H1 (cell line): ENCODE results near the gene IL32. TPM values are rescaled to one million over a fixed set of nuclear protein-coding genes. Genes with fewer than 3 reads are reported as not detected.
"Not testable (repeated sequence)": the region's sequence is repeated elsewhere in the genome, so short reads cannot be mapped to it uniquely, and the experiment has no call there.

Experiments used
- CTCF ChIA-PET: fragments of 300-600 bp; sonication (Branson Sonifier 250); formaldehyde crosslinking; loops from one replicate; lab custom pipeline; 2021; ENCODE audit not compliant: partially characterized antibody; lab: Charles Lee
- POLR2A ChIA-PET: fragments of 300-600 bp; sonication (Branson Sonifier 250); formaldehyde crosslinking; loops from one replicate; lab custom pipeline; 2021; ENCODE audit warnings: inconsistent platforms; ENCODE audit not compliant: partially characterized antibody; lab: Charles Lee
- DNase-seq, 2 experiments: peaks; one replicate each; pipeline versions ENCODE4 v3.0.0 to v3.0.0-alpha.2; 2010 to 2022; ENCODE audit warnings: low spot score in 2 of 2, low read depth in 1 of 2, mixed read lengths in 1 of 2
- FAIRE-seq: peaks from 2 replicates; lab custom pipeline; 2011; peaks lifted over from hg19 to GRCh38; lab: Jason Lieb, UNC
- H2AFZ ChIP-seq: 2 replicates; pipeline ENCODE4 v1.8.1; 2012; ENCODE audit warnings: low read length, inconsistent platforms
- H2AK5ac ChIP-seq: 2 replicates; pipeline ENCODE4 v1.6.1; 2013; ENCODE audit warnings: low read depth, low read length
- H2BK120ac ChIP-seq: replicated peaks from 2 replicates; pipeline ENCODE3; 2013; ENCODE audit warnings: low read depth, low read length, inconsistent platforms
- H2BK12ac ChIP-seq: 2 replicates; pipeline ENCODE4 v1.6.1; 2013; ENCODE audit warnings: low read depth, low read length
- H2BK15ac ChIP-seq: 2 replicates; pipeline ENCODE4 v1.6.1; 2013; ENCODE audit warnings: low read length
- H2BK20ac ChIP-seq: 2 replicates; pipeline ENCODE4 v1.6.1; 2013; ENCODE audit warnings: low read length
- H2BK5ac ChIP-seq: 2 replicates; pipeline ENCODE4 v1.6.1; 2013; ENCODE audit warnings: low read depth, low read length
- H3K14ac ChIP-seq: 2 replicates; pipeline ENCODE4 v1.6.1; 2013; ENCODE audit warnings: inconsistent platforms; ENCODE audit not compliant: insufficient read length
- H3K18ac ChIP-seq: 2 replicates; pipeline ENCODE4 v1.6.1; 2013; ENCODE audit warnings: low read length; ENCODE audit errors: extremely low read depth
- H3K23ac ChIP-seq: 2 replicates; pipeline ENCODE4 v1.6.1; 2013; ENCODE audit warnings: inconsistent platforms; ENCODE audit not compliant: insufficient read length
- H3K23me2 ChIP-seq: 2 replicates; pipeline ENCODE4 v1.6.1; 2013; ENCODE audit warnings: low read depth, low read length
- H3K27ac ChIP-seq: 2 replicates; pipeline ENCODE4 v1.6.1; 2011; ENCODE audit warnings: low read depth, low read length, inconsistent platforms
- H3K27me3 ChIP-seq, 4 experiments: replicated peaks in 1 of 4; 1 replicate in 1 of 4; 2 replicates in 3 of 4; pipeline versions ENCODE4 v1.6.1 to v1.8.1; 2011 to 2013; ENCODE audit warnings: low read length in 3 of 4, mild to moderate bottlenecking in 3 of 4, inconsistent platforms in 2 of 4, mixed read lengths in 2 of 4, moderate library complexity in 1 of 4; ENCODE audit not compliant: control insufficient read depth in 3 of 4, insufficient read depth in 3 of 4; ENCODE audit errors: extremely low read depth in 1 of 4
- H3K36me3 ChIP-seq, 4 experiments: 2 replicates each; pipeline versions ENCODE4 v1.6.1 to v1.8.1; 2011 to 2013; ENCODE audit warnings: mild to moderate bottlenecking in 4 of 4, low read length in 3 of 4, moderate library complexity in 2 of 4, control low read depth in 1 of 4, inconsistent platforms in 1 of 4; ENCODE audit not compliant: insufficient read depth in 4 of 4, control insufficient read depth in 2 of 4
- H3K4ac ChIP-seq: replicated peaks from 2 replicates; pipeline ENCODE3; 2013; ENCODE audit warnings: low read length, low read depth, mixed read lengths, inconsistent platforms; ENCODE audit not compliant: insufficient read length
- H3K4me1 ChIP-seq, 4 experiments: replicated peaks in 1 of 4; 1 replicate in 1 of 4; 2 replicates in 3 of 4; pipeline versions ENCODE4 v1.6.1 to v1.8.1; 2011 to 2013; ENCODE audit warnings: low read length in 3 of 4, inconsistent platforms in 2 of 4, mixed read lengths in 1 of 4; ENCODE audit not compliant: insufficient read depth in 4 of 4, control insufficient read depth in 3 of 4
- H3K4me2 ChIP-seq, 2 experiments: 2 replicates each; pipeline versions ENCODE4 v1.6.1 to v1.8.1; 2011 to 2013; ENCODE audit warnings: low read depth in 2 of 2, low read length in 2 of 2, control low read depth in 1 of 2, inconsistent platforms in 1 of 2, mild to moderate bottlenecking in 1 of 2; ENCODE audit not compliant: insufficient read depth in 1 of 2
- H3K4me3 ChIP-seq, 4 experiments: fragments of 200-600, 300-600 bp in 1 of 4; sonication (generic), shearing (Covaris generic), sonication (Bioruptor Twin) in 1 of 4; 2 replicates each; pipeline versions ENCODE4 v1.5.1 to v1.8.1; 2011 to 2016; ENCODE audit warnings: low read length in 4 of 4, low read depth in 3 of 4, control low read depth in 2 of 4, inconsistent platforms in 2 of 4, mild to moderate bottlenecking in 2 of 4, mixed read lengths in 1 of 4, moderate library complexity in 1 of 4; ENCODE audit not compliant: insufficient read depth in 2 of 4; ENCODE audit errors: extremely low read depth in 1 of 4
- H3K56ac ChIP-seq: replicated peaks from 2 replicates; pipeline ENCODE3; 2013; ENCODE audit warnings: low read depth, mild to moderate bottlenecking, mixed read lengths, low read length, inconsistent platforms; ENCODE audit not compliant: insufficient read length
- H3K79me1 ChIP-seq: 2 replicates; pipeline ENCODE4 v1.6.1; 2013; ENCODE audit warnings: low read depth, low read length, control low read depth
- H3K79me2 ChIP-seq, 2 experiments: 2 replicates each; pipeline versions ENCODE4 v1.6.1 to v1.8.1; 2012 to 2013; ENCODE audit warnings: low read length in 2 of 2, mild to moderate bottlenecking in 2 of 2, inconsistent platforms in 1 of 2; ENCODE audit not compliant: insufficient read depth in 2 of 2, control insufficient read depth in 1 of 2
- H3K9ac ChIP-seq, 4 experiments: replicated peaks in 1 of 4; 1 replicate in 1 of 4; 2 replicates in 3 of 4; pipeline versions ENCODE4 v1.6.1 to v1.8.1; 2011 to 2013; ENCODE audit warnings: low read depth in 3 of 4, low read length in 3 of 4, control low read depth in 2 of 4, mild to moderate bottlenecking in 2 of 4, moderate library complexity in 2 of 4, inconsistent platforms in 1 of 4; ENCODE audit errors: extremely low read depth in 1 of 4
- H3K9me3 ChIP-seq, 2 experiments: 2 replicates each; pipeline versions ENCODE4 v1.6.1 to v1.8.1; 2012 to 2013; ENCODE audit warnings: mild to moderate bottlenecking in 2 of 2, moderate library complexity in 2 of 2, control low read depth in 1 of 2, inconsistent platforms in 1 of 2, low read depth in 1 of 2, low read length in 1 of 2, mixed read lengths in 1 of 2; ENCODE audit not compliant: insufficient read depth in 2 of 2
- H4K20me1 ChIP-seq, 2 experiments: replicated peaks in 1 of 2; 2 replicates each; pipeline versions ENCODE3 to v1.8.1; 2011 to 2013; ENCODE audit warnings: inconsistent platforms in 2 of 2, low read length in 2 of 2, mild to moderate bottlenecking in 1 of 2; ENCODE audit not compliant: insufficient read depth in 2 of 2, control insufficient read depth in 1 of 2
- H4K5ac ChIP-seq: 2 replicates; pipeline ENCODE4 v1.6.1; 2013; ENCODE audit warnings: low read length, low read depth, mixed read lengths, inconsistent platforms; ENCODE audit not compliant: insufficient read length
- H4K8ac ChIP-seq: 2 replicates; pipeline ENCODE4 v1.8.0; 2013; ENCODE audit warnings: mild to moderate bottlenecking, moderate library complexity, low read length, inconsistent platforms; ENCODE audit not compliant: insufficient read depth; ENCODE audit errors: extremely low read depth
- H4K91ac ChIP-seq: replicated peaks from 2 replicates; pipeline ENCODE3; 2013; ENCODE audit warnings: low read length, mixed read lengths, inconsistent platforms; ENCODE audit not compliant: insufficient read length
- MAX ChIP-seq: IDR thresholded peaks from 2 replicates; pipeline ENCODE4 v1.6.1; 2012; ENCODE audit warnings: inconsistent platforms
- WGBS, 2 experiments: shearing (Covaris generic) in 1 of 2; methylation state at CpG; one replicate each; pipeline versions ENCODE4 v1.1.6 to v1.1.7; 2013 to 2015; ENCODE audit warnings: low lambda C conversion rate in 2 of 2, mixed read lengths in 2 of 2, inconsistent platforms in 1 of 2, low coverage in 1 of 2, missing lambda C conversion rate in 1 of 2; ENCODE audit not compliant: insufficient replicate concordance in 2 of 2, insufficient coverage in 1 of 2, insufficient read length in 1 of 2; ENCODE audit errors: extremely low coverage in 1 of 2, missing lambda C conversion rate in 1 of 2; 5-methylcytosine and 5-hydroxymethylcytosine counted together
- polyA plus RNA-seq, 7 experiments: library from polyadenylated mRNA; depleted of rRNA in 3 of 7; stranded (reverse) in 5 of 7; unstranded in 2 of 7; fragments of >200 nt in 5 of 7; fragments of 200-250 nt in 2 of 7; gene quantifications; 1 replicate in 5 of 7; 2 replicates in 1 of 7; 4 replicates in 1 of 7; pipeline versions ENCODE4 v1.2.1 to v1.2.3, GENCODE V29; 2011 to 2013; ENCODE audit warnings: missing spikeins in 2 of 7, mixed read lengths in 2 of 7
- total RNA-seq: library from RNA; stranded (reverse); fragmentation: NEBNext Ultra II Directional; extraction: Animal tissue kit (Norgen Biotek cat#: 25700); gene quantifications from 2 replicates; pipeline ENCODE4 v1.2.1, GENCODE V29; 2021

IL32 gene
- total and polyA plus RNA-seq, 2 of the 8 experiments (the other 6 are each of a cell fraction or from before 2014, with no cell fraction given): 2.7 to 5.0 TPM

- TF ChIP-seq MAX: no peak
These were observed 14.6 kb downstream of the IL32 start (continued) for GRCh38 chr16:3080024-3080423.

- H3K56ac ChIP-seq, H2AFZ ChIP-seq, H4K8ac ChIP-seq, H3K4me1 ChIP-seq, DNase-seq, H2BK12ac ChIP-seq, H4K20me1 ChIP-seq, H4K5ac ChIP-seq, H2BK5ac ChIP-seq, H3K36me3 ChIP-seq, H3K27me3 ChIP-seq, H3K14ac ChIP-seq, H3K4ac ChIP-seq, H3K23me2 ChIP-seq, H3K18ac ChIP-seq, H2BK15ac ChIP-seq, H3K9me3 ChIP-seq, H3K79me2 ChIP-seq, FAIRE-seq, H2BK20ac ChIP-seq, H3K79me1 ChIP-seq, H4K91ac ChIP-seq, H3K4me3 ChIP-seq, H2AK5ac ChIP-seq, H2BK120ac ChIP-seq, H3K23ac ChIP-seq, H3K9ac ChIP-seq, H3K27ac ChIP-seq, H3K4me2 ChIP-seq: not testable (repeated sequence)
- 92% methylated on average over 10 of the region's 13 CpGs; no CpG with 5 or more reads in 1 of the 2 experiments for WGBS, 2 experiments
- CTCF ChIA-PET: interaction anchor here (1.0 to 2.8 kb wide), 3 partner anchors 11 to 23 kb away, joined by 3 to 16 read pairs (median 3); no protein-coding TSS in a partner anchor
- POLR2A ChIA-PET: interaction anchor here (0.6 to 1.5 kb wide), 8 partner anchors 9 to 58 kb away, joined by 3 to 5 read pairs (median 4); partner anchors contain the start of genes IL32 and ZSCAN10
These were observed 16.5 kb downstream of the IL32 start for GRCh38 chr16:3081957-3082356.
